ENCODE results near the gene CHPF. TPM values are rescaled to one million over a fixed set of nuclear protein-coding genes. Genes with fewer than 3 reads are reported as not detected.

Gene CHPF
- total RNA-seq, 1 experiment from 2014 or later = 13.8 TPM

- no peak within 1 kb of the TSS for H3K4me3 ChIP-seq (ENCODE audit: low read depth, low read length, poor library complexity, severe bottlenecking)
- DNase-seq (ENCODE audit: low spot score) = no peak
- no peaks in the 10 kb centered on the region for H3K9me3 ChIP-seq (ENCODE audit: low read depth, low read length, poor library complexity, severe bottlenecking)
- no TSS peak for BruUV-seq (replicated peaks)
- peaks cover 51% of the 10 kb centered on the region for H3K4me1 ChIP-seq (ENCODE audit: insufficient read depth, low read length, poor library complexity, severe bottlenecking)
- TF ChIP-seq EZH2 (IDR thresholded peaks at IDR 0.05; ENCODE audit: borderline replicate concordance, low read depth, low read length, poor library complexity, severe bottlenecking) = no peak
- no peak for TF ChIP-seq CTCF (conservative IDR thresholded peaks at IDR 0.05; ENCODE audit: low read depth, low read length)
- intact Hi-C loops (cut with micrococcal nuclease; ENCODE audit: unreplicated experiment) = no loop called here
- H3K27me3 ChIP-seq (replicated peaks; ENCODE audit: insufficient read depth, low read depth, low read length, poor library complexity) = no peaks in the 10 kb centered on the region
- no peak within 1 kb of the TSS for H3K27ac ChIP-seq (ENCODE audit: low read depth, low read length, poor library complexity, severe bottlenecking)
- H3K36me3 ChIP-seq (ENCODE audit: insufficient read depth, low read length, poor library complexity, severe bottlenecking) = no peaks in the 10 kb centered on the region
- CTCF ChIA-PET = interaction anchor here (0.5 to 1.0 kb wide), 3 partner anchors 10 to 19 kb away, joined by 4 to 6 read pairs (median 4); a partner anchor contains a TSS
- POLR2A ChIA-PET (ENCODE audit: low non-redundant PET) = interaction anchor here (0.6 kb wide), 1 partner anchor 1300 kb away, joined by 3 read pairs; no protein-coding TSS in a partner anchor
Measured at GRCh38 chr2:219514196-219514761, 29.3 kb downstream of the CHPF start, which contains the start of gene ASIC4. Gene ASIC4 (plus strand): TSS chr2:219514482. CDS start chr2:219514725, 243 bp downstream.

DNA sequence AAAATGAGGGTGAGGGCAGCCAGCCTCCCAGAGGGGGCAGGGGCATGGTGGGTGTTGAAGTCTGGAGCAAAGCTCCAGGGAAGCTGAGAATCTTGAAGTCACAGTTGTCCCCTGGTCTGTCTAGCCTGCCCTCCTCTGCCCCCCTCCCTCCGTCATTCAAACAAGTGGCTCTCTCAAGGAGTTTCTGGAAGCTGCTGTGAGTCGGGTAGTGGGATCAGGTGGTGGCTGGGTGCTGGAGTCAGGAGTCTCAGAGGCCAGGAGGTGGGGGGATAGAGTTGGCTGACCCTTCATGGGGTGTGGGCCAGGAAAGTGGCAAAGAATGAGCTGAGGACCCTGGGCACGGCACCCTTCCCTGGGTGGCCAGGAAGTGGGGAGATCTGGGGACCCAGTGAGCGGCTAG is 29.8 kb downstream of the CHPF start:
- intact Hi-C loops (cut with micrococcal nuclease; ENCODE audit: unreplicated experiment) = no loop called here
- H3K27ac ChIP-seq (ENCODE audit: low read depth, low read length, poor library complexity, severe bottlenecking) = no peak overlapping the region
- ChIA-PET POLR2A (ENCODE audit: low non-redundant PET) (interaction anchor here (0.6 kb wide), 1 partner anchor 1299 kb away, joined by 3 read pairs; no protein-coding TSS in a partner anchor), CTCF (interaction anchor here (0.5 to 1.0 kb wide), 3 partner anchors 10 to 18 kb away, joined by 4 to 6 read pairs (median 4); a partner anchor contains a TSS)
- BruUV-seq (replicated peaks) = no TSS peak
- no peaks in the 10 kb centered on the region for H3K27me3 ChIP-seq (replicated peaks; ENCODE audit: insufficient read depth, low read depth, low read length, poor library complexity)
- peaks cover 55% of the 10 kb centered on the region for H3K4me1 ChIP-seq (ENCODE audit: insufficient read depth, low read length, poor library complexity, severe bottlenecking)
- no peaks in the 10 kb centered on the region for H3K9me3 ChIP-seq (ENCODE audit: low read depth, low read length, poor library complexity, severe bottlenecking)
- no peak for DNase-seq (ENCODE audit: low spot score)
- H3K4me3 ChIP-seq (ENCODE audit: low read depth, low read length, poor library complexity, severe bottlenecking) = no peak overlapping the region
- no peaks in the 10 kb centered on the region for H3K36me3 ChIP-seq (ENCODE audit: insufficient read depth, low read length, poor library complexity, severe bottlenecking)
- TF ChIP-seq CTCF (conservative IDR thresholded peaks at IDR 0.05; ENCODE audit: low read depth, low read length) (no peak), EZH2 (IDR thresholded peaks at IDR 0.05; ENCODE audit: borderline replicate concordance, low read depth, low read length, poor library complexity, severe bottlenecking) (no peak)

- TF ChIP-seq EZH2 (IDR thresholded peaks at IDR 0.05; ENCODE audit: borderline replicate concordance, low read depth, low read length, poor library complexity, severe bottlenecking) (no peak), CTCF (conservative IDR thresholded peaks at IDR 0.05; ENCODE audit: low read depth, low read length) (no peak)
- intact Hi-C loops (cut with micrococcal nuclease; ENCODE audit: unreplicated experiment) = no loop called here
- H3K27ac ChIP-seq (ENCODE audit: low read depth, low read length, poor library complexity, severe bottlenecking) = peak overlapping the region; percentile 69
- no peaks in the 10 kb centered on the region for H3K9me3 ChIP-seq (ENCODE audit: low read depth, low read length, poor library complexity, severe bottlenecking)
- POLR2A ChIA-PET (ENCODE audit: low non-redundant PET) = no interaction called here
- H3K4me1 ChIP-seq (ENCODE audit: insufficient read depth, low read length, poor library complexity, severe bottlenecking) = peaks cover 66% of the 10 kb centered on the region
- no peak for DNase-seq (ENCODE audit: low spot score)
- CTCF ChIA-PET = no interaction called here
- no TSS peak for BruUV-seq (replicated peaks)
- no peaks in the 10 kb centered on the region for H3K36me3 ChIP-seq (ENCODE audit: insufficient read depth, low read length, poor library complexity, severe bottlenecking)
- no peak overlapping the region for H3K4me3 ChIP-seq (ENCODE audit: low read depth, low read length, poor library complexity, severe bottlenecking)
- no peaks in the 10 kb centered on the region for H3K27me3 ChIP-seq (replicated peaks; ENCODE audit: insufficient read depth, low read depth, low read length, poor library complexity)
Measured at GRCh38 chr2:219512524-219513216, 30.9 kb downstream of the CHPF start.

Measured in A673 (cell line).